HG03064 (cell line): Measurements from ENCODE around the gene HBB.

ENCODE experiments used
- ATAC-seq: cut with Tn5 transposase; IDR thresholded peaks from one replicate; pipeline ENCODE4 v1.9.1; 2021; ENCODE audit warnings: low read depth; ENCODE audit not compliant: unreplicated experiment

HBB gene

GRCh38 chr11:5229356-5229755, 2.5 kb upstream of the HBB start:
- no peak for ATAC-seq

- no peak for ATAC-seq
Measured at GRCh38 chr11:5228124-5228523, 1.3 kb upstream of the HBB start.

DNA sequence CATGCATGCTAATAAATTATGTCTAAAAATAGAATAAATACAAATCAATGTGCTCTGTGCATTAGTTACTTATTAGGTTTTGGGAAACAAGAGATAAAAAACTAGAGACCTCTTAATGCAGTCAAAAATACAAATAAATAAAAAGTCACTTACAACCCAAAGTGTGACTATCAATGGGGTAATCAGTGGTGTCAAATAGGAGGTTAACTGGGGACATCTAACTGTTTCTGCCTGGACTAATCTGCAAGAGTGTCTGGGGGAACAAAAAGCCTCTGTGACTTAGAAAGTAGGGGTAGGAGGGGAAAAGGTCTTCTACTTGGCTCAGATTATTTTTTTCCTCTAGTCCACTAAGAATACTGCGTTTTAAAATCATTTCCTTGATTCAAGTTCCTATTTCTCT, 810 bp upstream of the HBB start:
- no peak for ATAC-seq

- no peak for ATAC-seq
Measured at GRCh38 chr11:5225480-5225871, 1.4 kb downstream of the HBB start.

GRCh38 chr11:5224538-5225479, 2.1 kb downstream of the HBB start:
- ATAC-seq = no peak

- no peak for ATAC-seq
Measured at GRCh38 chr11:5223686-5224085, 3.2 kb downstream of the HBB start.

- no peak for ATAC-seq
Measured at GRCh38 chr11:5223146-5223545, 3.7 kb downstream of the HBB start.

DNA sequence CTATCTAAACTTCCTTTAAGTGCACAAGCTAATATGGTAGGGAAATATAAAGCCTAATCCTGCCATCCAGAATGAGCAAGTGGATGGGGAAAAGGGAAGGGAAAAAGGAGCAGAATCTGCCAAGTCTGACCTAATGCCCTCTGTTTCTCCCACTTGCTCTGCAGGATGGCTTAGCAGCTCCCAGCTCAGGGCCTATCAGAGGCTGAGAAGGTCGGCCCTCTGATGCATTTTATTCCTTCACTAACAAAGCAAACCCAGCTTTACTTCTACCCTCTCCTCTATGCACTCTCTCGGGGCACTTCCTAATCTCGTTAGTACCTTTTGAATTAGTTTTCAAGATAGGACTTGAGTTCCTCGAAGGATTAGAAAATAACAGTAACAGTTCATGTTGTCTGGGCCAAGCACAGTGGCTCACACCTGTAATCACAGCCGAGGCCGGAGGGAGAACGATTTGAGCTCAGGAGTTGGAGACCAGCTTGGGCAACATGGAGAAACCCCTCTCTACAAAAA, 16.4 kb downstream of the HBB start:
- no peak for ATAC-seq

DNA sequence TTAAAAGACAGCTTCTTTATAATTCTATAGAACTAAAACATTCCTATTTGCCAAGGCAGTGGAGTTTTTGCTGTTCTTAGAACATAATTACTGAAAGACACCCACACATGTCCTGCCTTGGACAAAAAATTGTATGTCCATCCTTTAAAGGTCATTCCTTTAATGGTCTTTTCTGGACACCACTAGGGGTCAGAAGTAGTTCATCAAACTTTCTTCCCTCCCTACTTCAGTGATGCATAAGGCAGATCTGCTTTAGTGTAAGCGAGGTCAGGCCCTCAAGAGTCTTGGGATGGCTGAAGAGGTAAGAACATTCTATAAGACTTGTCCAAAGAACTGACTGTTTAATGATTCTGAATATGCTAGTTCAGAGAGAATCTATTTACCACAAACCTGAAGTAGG, 22.1 kb downstream of the HBB start:
- ATAC-seq = no peak

DNA sequence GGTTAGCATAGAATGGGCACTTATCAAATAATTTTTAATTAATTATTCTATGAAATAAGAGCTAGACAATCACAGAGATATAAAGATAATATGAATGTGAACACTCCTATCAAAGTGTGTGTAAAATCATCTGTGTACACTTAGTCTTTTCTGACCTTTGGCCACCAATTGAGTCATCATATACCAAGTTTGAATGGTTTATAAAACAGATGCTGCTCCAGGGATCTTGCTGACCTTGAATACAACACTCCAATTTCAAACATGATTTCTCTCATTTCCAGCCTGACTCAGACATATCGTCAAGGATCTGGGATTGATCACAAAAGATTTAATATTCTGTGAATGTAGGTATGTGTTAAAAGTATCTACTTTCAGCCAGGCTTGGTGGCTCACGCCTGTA, 23.5 kb downstream of the HBB start:
- no peak for ATAC-seq

DNA sequence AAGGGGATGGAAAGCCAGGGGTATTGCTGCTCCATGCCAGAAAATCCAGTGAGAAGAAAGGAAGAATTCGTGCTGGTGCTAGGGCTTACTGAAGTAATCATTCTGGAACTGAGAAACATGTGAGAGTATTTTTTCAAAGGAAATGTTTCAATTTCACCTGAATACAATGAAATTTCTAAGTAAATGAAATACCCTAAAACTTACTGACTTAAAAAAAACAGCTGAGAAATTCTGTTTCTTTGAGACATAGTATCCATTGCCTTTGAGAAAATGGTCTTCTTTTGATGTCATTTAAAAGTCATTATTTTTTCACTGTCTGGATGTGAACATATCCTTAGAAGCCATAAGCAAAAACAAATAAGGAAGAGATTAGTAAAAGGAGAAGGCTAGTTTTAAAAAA, 26.3 kb downstream of the HBB start, which contains the start of gene OR51V1:
TSS of gene OR51V1 (minus strand) at position 101 of the 400 bp plus-strand sequence. CDS start at position 101, 0 bp downstream.
- no peak for ATAC-seq

GRCh38 chr11:5198285-5198684, 28.6 kb downstream of the HBB start:
- no peak for ATAC-seq

GRCh38 chr11:5197536-5197935, 29.3 kb downstream of the HBB start:
- ATAC-seq = no peak

GRCh38 chr11:5196731-5197130, 30.1 kb downstream of the HBB start:
- ATAC-seq = no peak

- ATAC-seq = no peak
Measured at GRCh38 chr11:5196067-5196466, 30.8 kb downstream of the HBB start.

DNA sequence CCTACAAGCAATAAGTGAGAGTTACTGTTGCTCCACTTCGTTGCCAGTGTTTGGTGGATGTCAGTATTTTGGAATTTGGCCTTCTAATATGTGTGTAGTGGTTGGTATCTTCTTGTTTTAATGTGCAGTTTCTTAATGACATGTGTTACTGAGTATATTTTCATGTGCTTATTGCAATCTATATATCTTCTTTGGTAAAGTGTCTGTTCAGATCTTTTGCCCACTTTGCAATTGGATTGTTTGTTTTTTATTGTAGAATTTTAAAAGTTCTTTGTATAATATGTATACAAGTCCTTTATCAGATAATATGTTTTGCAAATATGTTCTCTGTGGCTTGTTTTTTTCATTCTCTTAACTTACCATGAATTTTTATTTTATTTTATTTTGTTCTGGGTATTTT, 34.1 kb downstream of the HBB start:
- ATAC-seq = no peak

DNA sequence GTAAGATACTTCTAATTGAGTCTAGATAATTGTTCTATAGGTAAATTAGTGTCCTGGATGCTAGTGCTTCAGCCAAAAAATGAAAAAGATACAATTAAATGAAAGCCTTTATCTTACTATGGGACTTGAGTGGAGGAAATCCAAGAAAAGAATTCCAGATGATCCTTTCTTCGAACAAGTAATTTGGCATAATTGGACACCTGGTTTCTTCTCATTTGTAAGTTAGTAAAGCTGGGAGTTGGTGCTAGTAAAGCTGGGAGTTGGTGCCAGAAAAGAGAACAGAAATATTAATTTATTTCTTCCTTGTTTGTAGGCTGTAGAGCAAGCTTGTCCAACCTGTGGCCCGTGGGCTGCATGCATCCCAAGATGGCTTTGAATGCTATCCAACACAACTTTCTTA, 38.7 kb downstream of the HBB start:
- ATAC-seq = no peak

DNA sequence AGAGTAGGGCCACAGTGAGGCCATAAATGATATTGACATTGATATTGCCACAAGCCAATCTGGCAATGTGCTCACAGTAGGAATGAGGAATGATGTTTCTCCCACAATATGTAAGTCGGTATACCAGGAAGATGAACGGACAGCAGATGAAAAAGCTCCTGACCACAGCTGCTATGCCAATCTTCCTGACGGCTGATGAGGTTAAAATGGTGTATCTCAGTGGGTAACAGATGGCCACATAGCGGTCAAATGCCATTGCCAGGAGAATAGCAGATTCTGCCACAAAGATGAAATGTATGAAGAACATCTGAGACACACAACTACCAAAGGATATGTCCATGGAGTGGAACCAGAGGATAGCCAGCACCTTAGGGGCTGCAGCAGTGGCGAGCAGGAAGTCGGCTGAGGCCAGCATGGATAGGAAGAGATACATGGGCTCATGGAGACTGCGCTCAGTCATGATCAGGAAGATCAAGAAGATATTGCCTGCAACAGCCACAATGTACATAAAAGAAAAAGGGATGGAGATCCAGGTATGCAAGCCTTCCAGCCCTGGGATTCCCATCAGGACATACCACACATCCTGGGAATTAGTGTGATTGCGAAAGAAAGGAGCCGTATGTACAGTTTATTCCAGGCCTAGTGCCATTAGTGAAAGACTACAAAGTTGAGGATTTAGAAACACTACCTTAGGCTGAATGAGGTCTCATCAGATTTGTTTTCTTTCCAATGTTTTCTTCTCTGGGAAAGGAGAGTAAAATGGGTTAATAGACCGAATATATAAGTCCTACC, 48.6 kb downstream of the HBB start:
- no peak for ATAC-seq
